ENCODE results near the gene C16orf54. TPM values are rescaled to one million over a fixed set of nuclear protein-coding genes. Genes with fewer than 3 reads are reported as not detected.
"Not testable (repeated sequence)": the region's sequence is repeated elsewhere in the genome, so short reads cannot be mapped to it uniquely, and the experiment has no call there.

C16orf54 gene
- total RNA-seq, 4 donors from 2014 or later = 0.34 to 1.1 TPM; not detected in 2

GRCh38 chr16:29737713-29738112 lies 8.1 kb downstream of the C16orf54 start:
- no peaks in the 10 kb centered on the region for H3K4me1 ChIP-seq
- H3K27me3 ChIP-seq = peaks cover 11% of the 10 kb centered on the region
- no peaks in the 10 kb centered on the region for H3K9me3 ChIP-seq
- 73% methylated on average over 5 of the region's 5 CpGs for WGBS
- no peak overlapping the region for H3K4me3 ChIP-seq
- H3K36me3 ChIP-seq = no peaks in the 10 kb centered on the region
- no peak overlapping the region for H3K27ac ChIP-seq
- DNase-seq (ENCODE audit: low spot score in 2 of 2) = no peak
- no peak for TF ChIP-seq CTCF (IDR thresholded peaks at IDR 0.05)
- no peak for TF ChIP-seq EP300 (IDR thresholded peaks at IDR 0.05)
- TF ChIP-seq POLR2A (IDR thresholded peaks at IDR 0.05) = no peak
- no peak for TF ChIP-seq POLR2AphosphoS5 (IDR thresholded peaks at IDR 0.05)

DNA sequence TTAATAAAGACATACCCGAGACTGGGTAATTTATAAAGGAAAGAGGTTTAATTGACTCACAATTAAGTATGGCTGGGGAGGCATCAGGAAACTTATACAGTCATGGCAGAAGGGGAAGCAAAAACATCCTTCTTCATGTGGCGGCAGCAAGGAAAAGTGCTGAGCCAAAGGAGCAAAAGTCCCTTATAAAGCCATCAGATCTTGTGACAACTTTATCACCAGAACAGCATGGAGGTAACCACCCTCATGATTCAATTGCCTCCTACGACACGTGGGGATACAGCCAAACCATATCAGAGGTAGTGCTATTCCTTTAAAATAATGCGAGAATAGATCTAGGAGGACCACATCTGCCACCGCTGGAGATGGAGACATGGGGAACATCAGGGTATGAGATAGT lies 9.0 kb downstream of the C16orf54 start:
- no peaks in the 10 kb centered on the region for H3K9me3 ChIP-seq
- DNase-seq (ENCODE audit: low spot score in 2 of 2) = no peak
- WGBS = 73% methylated on average over 6 of the region's 6 CpGs
- no peak overlapping the region for H3K27ac ChIP-seq
- H3K27me3 ChIP-seq = peaks cover 11% of the 10 kb centered on the region
- H3K4me3 ChIP-seq = no peak overlapping the region
- no peaks in the 10 kb centered on the region for H3K36me3 ChIP-seq
- TF ChIP-seq POLR2AphosphoS5 (IDR thresholded peaks at IDR 0.05) (no peak), EP300 (IDR thresholded peaks at IDR 0.05) (no peak), CTCF (IDR thresholded peaks at IDR 0.05) (no peak), POLR2A (IDR thresholded peaks at IDR 0.05) (no peak)
- no peaks in the 10 kb centered on the region for H3K4me1 ChIP-seq

DNA sequence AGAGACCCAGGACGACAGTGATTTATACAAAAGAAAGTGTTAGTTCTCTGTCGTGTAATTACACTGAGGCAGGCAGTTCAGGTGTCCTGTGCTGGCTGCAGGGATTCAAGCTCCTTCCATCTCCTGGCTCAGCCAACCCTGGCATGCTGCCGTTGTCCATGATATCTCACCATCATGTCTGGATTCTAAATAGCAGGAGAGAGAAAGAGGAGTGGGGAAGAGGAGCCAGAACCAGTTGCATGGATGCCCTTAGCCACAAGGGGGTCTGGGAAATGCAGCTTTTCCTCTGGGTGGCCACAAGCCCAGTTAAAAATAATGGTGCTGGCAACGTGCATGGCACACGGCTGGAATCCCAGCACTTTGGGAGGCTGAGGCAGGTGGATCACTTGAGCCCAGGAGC lies 9.7 kb downstream of the C16orf54 start:
- Histone ChIP-seq H3K4me1 (no peaks in the 10 kb centered on the region), H3K36me3 (no peaks in the 10 kb centered on the region), H3K9me3 (no peaks in the 10 kb centered on the region), H3K27ac (no peak overlapping the region), H3K4me3 (no peak overlapping the region), H3K27me3 (peaks cover 11% of the 10 kb centered on the region)
- WGBS = 49% methylated on average over 5 of the region's 5 CpGs
- no peak for DNase-seq (ENCODE audit: low spot score in 2 of 2)
- TF ChIP-seq CTCF (IDR thresholded peaks at IDR 0.05) (no peak), POLR2A (IDR thresholded peaks at IDR 0.05) (no peak), EP300 (IDR thresholded peaks at IDR 0.05) (no peak), POLR2AphosphoS5 (IDR thresholded peaks at IDR 0.05) (no peak)

DNA sequence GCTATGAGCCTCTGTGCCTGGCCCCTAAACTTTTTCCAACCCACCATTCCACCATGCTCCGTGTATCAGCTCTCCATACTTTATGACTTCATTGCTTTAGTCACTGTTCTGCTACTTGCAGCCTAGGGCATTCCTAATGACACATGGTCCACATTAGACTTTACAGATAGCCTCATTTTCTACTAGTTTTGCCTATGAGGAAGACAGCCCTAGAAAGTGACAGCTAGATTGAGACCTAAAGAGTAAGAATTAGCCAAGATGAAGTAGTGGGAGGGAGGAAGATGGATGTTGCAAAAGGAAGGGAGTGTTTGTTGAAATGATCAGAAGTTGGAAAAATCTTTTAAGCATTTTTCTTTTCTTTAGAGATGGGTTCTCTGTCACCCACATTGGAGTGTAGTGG lies 11.0 kb downstream of the C16orf54 start:
- no peaks in the 10 kb centered on the region for H3K4me1 ChIP-seq
- no peaks in the 10 kb centered on the region for H3K36me3 ChIP-seq
- no peak for DNase-seq (ENCODE audit: low spot score in 2 of 2)
- WGBS = 70% methylated on average over 1 of the region's 1 CpG
- H3K27ac ChIP-seq = no peak overlapping the region
- H3K27me3 ChIP-seq = peaks cover 11% of the 10 kb centered on the region
- TF ChIP-seq EP300 (IDR thresholded peaks at IDR 0.05) (no peak), POLR2AphosphoS5 (IDR thresholded peaks at IDR 0.05) (no peak)
- no peak overlapping the region for H3K4me3 ChIP-seq
- H3K9me3 ChIP-seq = no peaks in the 10 kb centered on the region

DNA sequence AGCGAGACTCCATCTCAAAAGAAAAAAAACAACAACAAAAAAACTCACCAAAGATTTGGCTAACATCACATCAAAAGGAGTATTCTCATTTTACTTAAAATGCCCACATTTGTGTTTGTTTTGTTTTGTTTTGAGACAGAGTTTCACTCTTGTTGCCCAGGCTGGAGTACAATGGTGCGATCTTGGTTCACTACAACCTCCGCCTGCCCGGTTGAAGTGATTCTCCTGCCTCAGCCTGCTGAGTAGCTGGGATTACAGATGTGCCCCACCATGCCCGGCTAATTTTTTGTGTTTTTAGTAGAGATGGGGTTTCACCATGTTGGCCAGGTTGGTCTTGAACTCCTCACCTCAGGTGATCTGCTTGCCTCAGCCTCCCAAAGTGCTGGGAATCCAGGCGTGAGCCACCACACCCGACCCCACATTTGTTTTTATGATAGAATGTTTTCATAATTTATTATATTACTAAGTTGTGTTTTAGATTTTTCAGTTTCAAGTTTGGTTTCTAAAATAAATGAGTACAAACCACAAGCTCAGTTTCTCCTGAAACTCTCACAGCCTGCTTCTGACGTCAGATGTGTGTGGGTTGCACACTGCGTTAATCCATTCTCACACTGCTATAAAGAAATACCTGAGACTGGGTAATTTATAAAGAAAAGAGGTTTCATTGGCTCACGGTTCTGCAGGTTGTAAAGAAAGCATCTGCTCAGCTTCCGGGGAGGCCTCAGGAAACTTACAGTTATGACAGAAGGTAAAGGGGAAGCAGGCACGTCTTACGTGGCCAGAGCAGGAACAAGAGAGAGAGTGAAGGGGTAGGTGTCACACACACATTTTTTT lies 13.8 kb downstream of the C16orf54 start:
- H3K27me3 ChIP-seq = peaks cover 11% of the 10 kb centered on the region
- H3K4me3 ChIP-seq; H3K27ac ChIP-seq; H3K4me1 ChIP-seq; DNase-seq (ENCODE audit: low spot score in 2 of 2); H3K36me3 ChIP-seq; H3K9me3 ChIP-seq: not testable (repeated sequence)
- 78% methylated on average over 13 of the region's 13 CpGs for WGBS

DNA sequence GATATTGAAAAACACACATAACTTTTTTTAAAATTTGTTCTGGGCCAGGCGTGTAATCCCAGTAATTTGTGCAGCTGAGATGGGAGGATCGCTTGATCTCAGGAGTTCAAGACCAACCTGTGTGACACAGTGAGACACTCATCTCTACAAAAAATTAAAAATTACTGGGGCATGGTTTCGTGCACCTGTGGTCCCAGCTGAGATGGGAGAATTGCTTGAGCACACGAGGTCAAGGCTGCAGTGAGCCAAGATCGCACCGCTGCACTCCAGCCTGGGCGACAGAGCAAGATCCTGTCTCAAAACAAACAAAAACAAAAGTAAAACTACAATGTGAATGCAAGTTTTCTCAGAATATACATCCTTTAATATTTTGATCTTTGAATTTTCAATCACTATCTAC lies 15.1 kb downstream of the C16orf54 start:
- TF ChIP-seq POLR2AphosphoS5 (IDR thresholded peaks at IDR 0.05) (no peak), POLR2A (IDR thresholded peaks at IDR 0.05) (no peak), CTCF (IDR thresholded peaks at IDR 0.05) (no peak), EP300 (IDR thresholded peaks at IDR 0.05) (no peak)
- whole genome bisulfite sequencing = 78% methylated on average over 7 of the region's 7 CpGs
- H3K4me3 ChIP-seq = no peak overlapping the region
- H3K27ac ChIP-seq = no peak overlapping the region
- H3K4me1 ChIP-seq = no peaks in the 10 kb centered on the region
- DNase-seq (ENCODE audit: low spot score in 2 of 2) = no peak
- H3K27me3 ChIP-seq = peaks cover 11% of the 10 kb centered on the region
- H3K9me3 ChIP-seq = no peaks in the 10 kb centered on the region
- no peaks in the 10 kb centered on the region for H3K36me3 ChIP-seq
